SKM-1 (cell line): ENCODE results near the gene LMF1.
"Not testable (repeated sequence)": the region's sequence is repeated elsewhere in the genome, so short reads cannot be mapped to it uniquely, and the experiment has no call there.

Experiments
- DNase-seq: peaks from one replicate; lab custom pipeline; 2025; ENCODE audit not compliant: unreplicated experiment; lab: John Stamatoyannopoulos, UW

The LMF1 gene

DNA sequence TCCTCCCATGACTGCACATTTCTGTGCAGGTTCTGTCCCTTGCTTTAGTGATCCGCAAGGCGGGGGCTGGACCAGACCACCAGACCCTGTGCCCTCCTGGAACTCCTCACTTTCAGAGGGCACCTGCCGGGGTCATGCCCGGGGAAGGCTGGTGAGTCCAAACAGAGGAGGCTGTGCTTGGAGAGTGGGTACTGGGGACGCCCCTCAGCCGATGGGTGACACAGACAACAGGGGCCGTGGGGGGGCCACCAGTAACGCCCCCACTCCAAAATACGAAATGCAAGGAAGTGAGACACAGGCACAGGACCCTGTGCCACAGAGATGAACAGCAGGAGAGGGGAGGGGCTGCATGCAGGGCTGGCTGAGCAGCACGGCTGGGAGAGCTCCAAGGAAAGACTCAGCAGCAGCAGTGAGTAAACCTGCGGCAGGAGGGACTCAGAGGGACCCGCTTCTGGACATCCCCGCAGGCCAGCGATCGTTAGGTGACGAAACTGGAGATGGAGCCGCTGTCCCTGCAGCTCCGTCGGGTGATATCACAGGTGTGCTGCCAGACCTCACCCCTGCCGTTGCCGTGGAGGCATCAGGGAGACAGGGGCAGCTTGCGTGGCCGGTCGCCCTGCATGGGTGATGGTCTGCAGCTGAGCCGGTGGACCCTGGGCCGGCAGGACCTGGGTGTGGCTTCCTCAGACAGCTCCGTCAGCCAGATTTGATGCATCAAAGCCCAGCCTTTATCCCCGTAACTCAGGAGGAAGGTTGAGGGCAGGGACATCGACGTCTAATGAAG, 99.0 kb downstream of the LMF1 start:
- DNase-seq = no peak

DNA sequence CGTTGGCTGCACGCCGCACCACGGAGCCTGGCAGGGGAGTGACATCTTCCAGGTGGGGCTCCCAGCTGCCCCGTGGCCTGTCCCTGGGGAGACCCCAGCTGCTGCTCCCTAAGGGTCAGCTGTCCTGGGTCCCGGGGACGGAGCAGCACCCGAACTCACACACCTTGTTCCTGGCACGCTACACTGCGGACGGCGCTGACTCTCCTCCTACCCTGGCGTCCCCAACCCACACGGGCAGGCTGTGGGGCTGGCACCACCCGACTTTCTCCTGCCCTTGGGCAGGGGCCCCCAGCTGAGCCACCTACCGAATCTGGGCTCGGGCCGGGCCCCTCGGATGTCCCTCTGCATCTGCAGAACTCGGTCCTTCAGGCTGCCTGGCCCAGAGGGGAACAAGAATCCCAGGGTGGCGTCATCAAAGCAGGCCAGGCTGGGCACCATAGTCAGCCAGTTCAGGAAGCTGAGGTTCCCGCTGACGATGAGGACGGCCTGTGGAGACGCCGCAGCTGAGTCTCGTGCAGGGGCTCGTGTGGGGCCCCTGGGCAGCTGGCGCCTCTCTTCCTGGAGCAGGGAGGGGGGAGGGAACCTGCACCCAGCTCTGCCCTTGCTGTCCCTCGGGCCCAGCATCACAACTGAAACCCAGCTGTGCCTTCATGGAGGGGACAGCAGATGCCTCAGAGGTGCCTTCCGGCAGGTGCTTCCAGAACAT, 99.8 kb downstream of the LMF1 start:
- DNase-seq = no peak

DNA sequence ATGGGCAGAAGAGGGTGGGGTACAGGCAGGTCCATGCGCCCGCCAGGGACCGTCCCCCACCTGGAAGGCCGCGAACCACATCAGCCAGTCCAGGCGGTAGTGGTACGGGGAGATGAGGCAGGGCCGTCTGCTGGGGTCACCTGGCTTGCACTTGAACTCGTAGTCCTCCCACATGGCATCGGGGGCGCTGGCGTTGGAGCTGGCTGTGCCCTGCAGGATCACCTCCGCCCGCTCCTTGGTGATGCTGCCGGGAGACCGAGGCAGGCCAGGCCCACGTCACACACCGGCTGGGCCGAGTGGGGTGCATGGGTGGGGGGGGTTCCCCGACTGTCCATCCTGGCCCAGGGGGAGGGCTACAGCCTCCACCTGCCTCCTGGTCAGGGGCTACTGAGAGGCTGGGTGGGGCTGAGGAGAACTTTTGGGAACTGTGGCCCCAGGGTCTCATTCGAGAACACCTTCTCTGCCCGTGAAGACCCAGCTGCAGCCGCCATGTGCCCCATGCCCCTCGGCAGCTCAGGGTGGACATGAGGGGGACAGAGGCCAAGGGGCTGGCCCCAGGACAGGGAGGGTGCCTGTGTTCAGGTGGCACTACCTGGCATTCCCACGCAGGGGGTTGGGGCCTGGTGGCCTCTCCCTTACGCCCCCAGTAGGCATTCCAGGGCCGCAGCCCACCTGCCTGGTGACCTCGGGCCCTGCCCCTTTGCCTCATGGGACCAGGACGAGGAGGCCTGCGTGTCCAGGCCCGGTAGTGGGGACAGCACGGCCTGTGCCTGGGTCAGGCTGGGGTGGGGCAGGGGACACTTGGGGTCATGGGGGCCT, 100.8 kb downstream of the LMF1 start:
- DNase-seq = no peak

DNA sequence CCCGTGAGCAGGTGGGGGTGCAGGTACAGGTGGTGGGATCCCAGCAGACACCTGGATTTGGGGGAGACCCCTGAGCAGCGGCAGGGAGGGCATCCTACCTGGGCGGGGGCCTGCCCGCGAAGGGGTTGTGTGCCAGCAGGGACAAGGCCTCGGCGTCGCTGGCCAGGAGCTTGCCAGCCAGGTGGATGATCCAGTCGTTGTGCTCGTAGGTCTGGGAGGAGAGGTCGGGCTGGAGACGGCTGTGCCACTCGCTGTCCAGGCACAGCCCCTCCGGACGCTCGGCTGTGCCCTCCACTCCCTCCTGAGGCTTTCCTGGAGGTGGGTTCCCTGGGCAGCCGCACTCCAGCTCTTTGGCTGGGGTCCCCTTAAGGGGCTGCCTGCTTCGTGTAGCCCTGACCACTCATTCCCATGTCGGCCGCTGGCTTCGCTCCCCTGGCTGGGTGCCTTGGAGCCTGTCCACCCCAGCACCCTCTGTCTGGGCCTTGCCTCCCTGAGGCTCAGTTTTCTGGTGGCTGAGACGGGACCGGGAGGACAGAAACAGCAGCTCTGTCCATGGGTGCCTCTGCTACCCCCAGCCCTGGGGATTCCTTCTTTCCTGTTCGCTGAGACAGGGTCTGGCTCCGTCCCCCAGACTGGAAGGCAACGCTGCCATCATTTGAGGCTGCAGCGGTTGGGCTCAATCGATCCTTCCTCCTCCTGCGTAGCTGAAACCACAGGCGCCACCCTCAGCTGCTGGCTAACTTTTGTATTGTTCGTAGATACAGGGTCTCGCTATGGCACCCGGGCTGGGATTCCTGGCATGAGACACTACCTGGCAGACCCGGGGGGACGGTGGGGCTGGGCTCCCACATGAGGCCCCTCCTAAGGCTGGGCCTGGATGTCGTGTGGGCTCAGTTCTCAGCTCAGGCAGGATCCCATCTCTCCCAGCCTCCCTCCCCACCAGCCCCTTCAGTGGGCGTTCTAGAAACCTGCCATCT, 101.7 kb downstream of the LMF1 start:
- no peak for DNase-seq

DNA sequence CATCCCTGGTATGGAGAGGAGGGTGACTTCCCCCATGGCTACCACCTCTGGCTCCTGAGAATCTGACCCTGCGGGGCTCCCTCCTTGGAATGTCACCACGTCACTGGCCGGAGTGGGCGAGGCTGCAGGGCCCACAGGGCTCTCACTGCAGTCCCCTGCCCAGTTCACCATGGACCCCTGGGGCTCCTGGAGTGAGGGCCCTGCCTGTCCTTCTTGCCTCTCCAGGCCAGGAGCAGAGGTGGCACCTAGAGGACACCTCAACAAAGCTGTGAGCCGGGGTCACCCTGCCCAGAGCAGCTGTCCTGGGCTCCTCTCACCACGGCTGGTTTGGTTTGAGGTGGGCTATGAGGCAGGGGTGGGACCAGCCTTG, 102.4 kb downstream of the LMF1 start:
- DNase-seq = no peak

DNA sequence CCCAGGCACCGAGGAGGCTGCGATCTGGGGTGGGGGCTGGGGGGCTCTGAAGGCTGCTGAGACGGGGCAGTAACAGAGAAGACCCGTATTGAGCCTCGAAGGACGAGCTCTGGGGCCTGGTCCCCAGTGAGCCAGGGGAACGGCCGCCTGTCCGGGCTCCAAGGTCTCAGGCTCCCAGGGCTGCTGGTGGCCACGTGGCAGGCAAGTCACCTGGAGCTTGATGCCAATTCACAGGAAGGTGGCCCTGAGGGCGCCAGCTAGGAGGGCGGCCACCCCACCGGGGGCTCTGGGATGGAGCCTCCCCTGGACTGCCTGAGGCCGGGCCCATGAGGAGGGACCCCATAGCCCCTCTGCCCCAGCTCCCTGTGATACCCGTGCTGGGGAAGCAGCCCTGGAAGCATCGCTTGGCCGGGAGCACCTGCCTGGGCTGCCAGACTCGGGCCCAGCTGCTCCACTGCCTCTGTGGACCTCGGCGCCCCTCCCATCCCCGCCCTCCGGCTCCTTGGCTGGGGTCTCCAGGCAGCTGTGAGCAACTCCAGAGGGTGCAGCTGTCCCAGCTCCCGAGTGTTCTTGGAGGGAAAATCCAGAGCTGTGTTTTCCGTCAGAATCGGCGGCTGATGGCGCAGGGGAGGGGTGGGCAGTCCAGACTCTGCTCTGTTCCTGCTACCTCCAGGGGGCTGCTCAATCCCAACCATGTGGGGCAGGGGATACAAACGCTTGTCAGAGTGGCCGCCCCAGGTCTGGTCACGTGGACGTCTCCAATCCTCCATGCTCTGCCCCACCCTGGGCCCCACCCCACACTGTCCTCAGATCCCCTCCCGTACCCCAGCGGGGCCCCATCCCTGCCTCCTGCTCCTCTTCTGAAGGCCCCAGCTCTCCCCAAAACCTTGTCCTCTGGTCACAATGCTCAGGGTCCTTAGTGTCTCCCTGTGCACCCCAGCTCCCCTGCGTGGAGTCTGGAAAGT, 103.1 kb downstream of the LMF1 start:
- DNase-seq = no peak

DNA sequence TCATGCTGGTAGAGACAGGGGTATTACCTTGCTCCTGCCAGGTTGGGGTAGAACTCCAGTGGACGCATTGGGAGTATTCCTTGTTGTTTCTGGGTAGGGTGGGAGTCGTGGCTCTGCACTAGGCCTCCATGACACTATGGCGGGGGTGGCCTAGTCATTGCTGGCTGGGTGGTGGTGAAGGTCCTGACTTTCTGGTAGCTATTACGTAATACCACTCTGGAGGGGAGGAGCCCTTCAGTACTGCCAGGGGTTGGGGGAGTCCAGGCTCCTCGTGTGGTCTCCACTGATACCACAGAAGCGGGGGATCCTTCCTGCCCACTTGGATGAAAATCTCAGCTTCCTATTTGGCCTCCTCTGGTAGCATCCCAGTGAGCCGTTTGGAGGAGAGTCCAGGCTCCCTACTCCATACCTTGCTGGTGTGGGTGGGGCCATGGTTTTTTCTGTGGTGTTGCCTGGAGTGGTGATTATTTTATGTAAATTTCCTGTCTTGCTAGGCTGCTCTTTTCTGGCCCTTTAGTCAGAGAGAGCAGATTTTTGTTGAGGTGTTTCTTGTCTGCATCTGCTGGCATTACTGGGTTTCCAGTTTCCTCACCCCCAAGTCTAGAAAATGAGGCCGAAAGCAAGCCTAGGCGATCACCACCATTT, 104.4 kb downstream of the LMF1 start:
- DNase-seq = no peak

DNA sequence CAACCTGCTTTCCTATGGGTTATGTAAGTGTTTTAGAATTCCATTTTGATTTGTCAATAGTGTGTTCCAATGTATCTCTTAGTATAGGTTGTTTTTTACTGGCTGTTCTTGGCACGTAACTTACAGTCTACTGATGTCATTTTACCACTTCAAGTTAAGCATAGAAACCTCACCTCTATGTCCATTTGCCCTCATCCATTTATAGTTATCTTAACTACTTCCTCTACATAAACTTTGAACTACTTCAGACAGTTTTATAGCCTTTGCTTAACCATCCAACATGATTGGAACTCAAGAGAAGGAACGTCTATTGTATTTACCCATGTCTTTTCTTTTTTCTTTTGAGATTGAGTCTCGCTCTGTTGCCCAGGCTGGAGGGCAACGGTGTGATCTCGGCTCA, 105.8 kb downstream of the LMF1 start:
- no peak for DNase-seq

DNA sequence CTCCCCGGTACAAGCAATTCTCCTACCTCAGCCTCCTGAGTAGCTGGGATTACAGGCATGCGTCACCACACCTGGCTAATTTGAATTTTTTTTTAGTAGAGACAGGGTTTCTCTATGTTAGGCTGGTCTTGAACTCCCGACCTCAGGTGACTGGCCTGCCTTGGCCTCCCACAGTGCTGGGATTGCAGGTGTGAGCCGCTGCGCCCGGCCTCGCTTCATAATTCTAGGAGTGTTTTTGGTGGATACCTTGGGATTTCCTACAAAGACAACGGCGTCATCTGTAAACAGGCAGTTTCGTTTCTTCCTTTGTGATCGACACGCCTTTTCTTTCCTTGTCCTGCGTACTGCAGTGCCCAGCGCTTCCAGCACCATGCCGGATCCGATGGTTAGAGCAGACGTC, 109.3 kb downstream of the LMF1 start:
- no peak for DNase-seq

DNA sequence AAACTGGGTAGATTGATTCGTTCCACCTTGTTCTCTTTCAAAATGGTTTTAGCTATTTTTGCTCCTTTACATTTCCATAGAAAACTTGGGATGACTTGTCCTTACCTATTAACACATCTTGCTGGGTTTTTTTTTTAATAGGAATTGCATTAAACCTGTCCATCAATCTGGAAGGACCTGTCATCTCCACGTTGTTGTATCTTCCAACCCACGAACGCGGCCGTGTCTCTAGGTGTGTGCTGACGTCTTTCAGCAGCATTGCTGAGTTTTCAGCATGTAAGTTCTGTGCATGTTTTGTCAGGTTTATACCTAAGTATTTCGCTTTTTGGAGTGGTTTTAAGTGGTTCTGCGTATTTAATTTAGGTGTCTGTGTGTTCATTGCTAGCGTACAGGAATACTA, 109.9 kb downstream of the LMF1 start:
- no peak for DNase-seq

DNA sequence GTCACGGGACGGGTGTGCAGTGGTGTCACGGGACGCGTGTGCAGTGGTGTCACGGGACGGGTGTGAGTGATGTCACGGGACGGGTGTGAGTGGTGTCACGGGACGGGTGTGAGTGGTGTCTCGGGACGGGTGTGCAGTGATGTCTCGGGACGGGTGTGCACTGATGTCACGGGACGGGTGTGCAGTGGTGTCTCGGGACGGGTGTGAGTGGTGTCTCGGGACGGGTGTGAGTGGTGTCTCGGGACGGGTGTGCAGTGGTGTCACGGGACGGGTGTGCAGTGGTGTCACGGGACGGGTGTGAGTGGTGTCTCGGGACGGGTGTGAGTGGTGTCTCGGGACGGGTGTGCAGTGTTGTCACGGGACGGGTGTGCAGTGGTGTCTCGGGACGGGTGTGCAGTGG, 111.8 kb downstream of the LMF1 start:
- not testable (repeated sequence) for DNase-seq

DNA sequence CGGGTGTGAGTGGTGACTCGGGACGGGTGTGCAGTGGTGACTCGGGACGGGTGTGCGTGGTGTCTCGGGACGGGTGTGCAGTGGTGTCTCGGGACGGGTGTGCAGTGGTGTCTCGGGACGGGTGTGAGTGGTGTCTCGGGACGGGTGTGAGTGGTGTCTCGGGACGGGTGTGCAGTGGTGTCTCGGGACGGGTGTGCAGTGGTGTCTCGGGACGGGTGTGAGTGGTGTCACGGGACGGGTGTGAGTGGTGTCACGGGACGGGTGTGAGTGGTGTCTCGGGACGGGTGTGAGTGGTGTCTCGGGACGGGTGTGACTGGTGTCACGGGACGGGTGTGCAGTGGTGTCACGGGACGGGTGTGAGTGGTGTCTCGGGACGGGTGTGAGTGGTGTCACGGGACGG, 112.3 kb downstream of the LMF1 start:
- not testable (repeated sequence) for DNase-seq

DNA sequence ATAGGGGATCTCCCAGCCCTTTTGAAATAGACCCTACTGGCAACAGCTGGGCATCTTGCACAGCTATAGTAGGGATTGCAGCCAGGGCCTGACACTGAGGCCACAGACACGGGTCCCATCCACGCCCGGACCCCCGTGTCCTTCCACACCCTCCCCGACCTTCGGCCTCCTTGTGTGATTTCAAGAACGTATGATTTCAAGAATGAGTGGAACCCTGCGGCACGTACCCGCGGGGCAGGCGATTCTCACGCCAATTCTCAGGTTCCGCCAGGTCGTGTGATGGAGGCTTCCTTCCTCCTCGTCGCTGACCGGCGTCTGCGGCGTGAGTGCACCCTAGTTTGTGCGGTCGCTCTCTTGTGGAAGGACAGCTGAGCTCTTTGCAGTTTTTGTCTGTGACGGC, 114.0 kb downstream of the LMF1 start:
- no peak for DNase-seq

DNA sequence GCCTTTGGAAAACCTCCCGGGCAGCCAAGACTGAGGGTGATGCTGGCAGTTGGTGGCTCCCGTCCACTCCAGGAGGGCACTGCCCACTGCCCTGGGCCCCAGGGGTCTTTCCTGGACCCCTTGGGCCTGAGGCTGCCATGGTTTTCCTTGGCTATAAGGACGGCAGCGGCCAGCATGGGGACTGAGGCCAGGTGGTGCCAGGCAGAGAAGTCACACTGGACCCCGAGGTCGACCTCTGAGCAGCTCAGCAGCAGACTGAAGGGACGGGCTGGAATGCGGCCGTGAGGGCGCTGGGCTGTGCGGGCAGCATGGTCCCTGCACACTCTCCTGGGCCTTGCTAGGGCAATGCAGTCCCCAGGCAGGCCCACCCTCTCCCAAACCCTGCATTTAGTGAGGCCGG, 114.7 kb downstream of the LMF1 start:
- no peak for DNase-seq

DNA sequence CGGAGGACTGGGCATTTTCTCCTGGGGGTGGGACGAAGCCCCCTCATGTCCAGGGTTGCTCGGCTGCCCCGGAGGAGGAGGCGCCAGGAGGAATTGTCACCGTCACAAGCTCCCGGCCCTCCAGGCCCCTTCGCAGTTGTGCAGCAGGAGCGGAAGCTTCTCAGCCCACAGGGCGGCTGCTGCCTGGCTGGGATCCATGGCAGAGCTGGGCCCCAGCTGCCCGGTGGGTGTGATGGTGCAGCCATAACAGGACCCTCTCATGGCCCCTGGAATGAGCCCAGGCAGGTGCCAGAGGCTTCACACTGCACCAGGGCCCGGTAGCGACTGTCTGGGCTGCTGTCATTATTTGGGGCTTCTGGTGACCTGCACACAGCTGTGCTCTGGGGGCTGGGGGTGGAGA, 115.3 kb downstream of the LMF1 start:
- no peak for DNase-seq

DNA sequence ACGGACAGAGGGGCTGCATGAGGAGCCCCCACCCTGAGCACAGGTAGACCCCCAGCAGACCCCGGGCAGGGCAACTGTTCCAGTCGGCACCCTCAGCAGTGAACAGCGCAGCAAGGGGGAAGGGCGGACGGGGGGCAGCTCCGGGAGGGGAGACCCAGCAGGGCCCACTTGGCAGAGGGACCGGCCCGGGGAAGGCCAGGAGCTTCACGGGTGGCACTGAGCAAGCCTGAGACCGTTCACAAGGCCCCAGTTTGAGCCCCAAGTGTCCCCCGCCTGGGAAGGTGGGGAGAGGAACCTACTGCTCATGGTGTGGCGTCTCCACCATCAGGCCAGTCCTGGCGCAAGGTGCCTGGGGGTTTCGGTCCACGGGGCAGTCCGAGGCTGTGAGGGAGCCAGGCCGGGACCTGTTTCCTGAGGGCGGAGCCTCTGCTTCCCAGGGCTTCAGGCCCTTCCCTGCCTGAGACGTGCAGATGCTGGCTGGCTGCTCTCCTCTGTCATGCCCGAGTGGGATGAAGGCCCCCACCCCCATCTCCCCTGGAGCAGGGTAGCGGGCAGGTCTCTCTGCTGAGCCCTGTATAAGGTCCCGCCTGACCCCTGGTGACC, 115.9 kb downstream of the LMF1 start:
- DNase-seq = no peak

DNA sequence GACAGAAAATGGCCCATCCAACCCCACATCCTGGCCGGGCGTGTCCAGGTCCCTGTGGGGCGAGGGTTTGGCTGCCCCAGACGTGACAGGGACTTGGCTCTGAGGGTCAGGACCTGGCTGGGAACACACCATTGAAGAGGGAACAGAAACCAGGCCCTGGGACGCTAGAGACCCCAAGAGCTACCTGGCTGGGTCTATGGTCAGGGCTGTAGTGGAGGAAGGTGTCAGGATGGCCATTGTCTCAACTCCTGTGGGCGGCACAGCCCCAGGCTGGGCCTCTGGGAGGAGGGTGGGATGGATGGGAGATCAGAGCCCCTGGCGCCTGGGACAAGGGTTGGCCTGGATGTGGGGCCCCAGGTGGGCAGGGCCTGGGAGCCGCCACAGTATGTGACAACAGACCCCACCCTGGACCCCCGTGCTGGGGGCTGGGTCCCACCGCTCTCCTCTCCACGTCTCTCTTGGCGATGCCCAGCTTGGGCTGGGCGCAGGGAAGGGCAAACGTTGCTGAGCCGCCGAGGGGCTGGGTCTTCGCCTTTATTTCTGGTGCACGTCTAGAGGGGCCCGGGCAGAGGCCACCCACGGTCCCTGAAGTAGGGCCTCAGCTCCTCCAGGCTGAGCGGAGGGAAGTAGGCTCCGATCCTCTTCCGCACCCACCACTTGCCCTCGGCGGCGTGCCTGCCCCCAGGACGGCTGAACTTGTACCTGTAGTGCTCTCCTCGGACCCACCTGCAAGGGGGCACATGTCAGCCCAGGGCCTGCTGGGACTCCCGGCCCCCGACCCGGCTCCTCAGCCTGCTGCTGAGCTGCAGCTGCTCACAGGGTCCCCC, 116.6 kb downstream of the LMF1 start:
- DNase-seq = no peak

DNA sequence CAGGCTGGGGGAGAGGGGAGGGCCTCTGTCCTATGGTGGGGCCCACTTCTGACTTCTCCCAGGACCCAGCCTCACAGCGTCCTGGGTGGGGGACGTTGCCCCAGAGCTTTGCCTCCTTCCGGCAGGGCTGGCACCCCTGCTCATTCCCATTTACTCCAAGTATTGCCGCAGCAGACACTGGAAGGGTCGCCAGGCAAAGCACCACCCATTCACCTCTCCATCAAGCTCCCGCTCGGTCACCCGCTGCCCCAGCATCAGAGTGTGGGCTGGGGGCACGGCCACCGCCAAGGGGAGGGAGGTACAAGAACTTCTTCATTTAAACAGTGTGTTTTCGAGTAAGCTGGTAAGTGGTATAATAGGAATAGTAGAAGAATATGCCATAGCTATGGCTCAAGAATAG, 117.5 kb downstream of the LMF1 start:
- DNase-seq = no peak
